Measurements from ENCODE around the gene RAB43. TPM values are rescaled to one million over a fixed set of nuclear protein-coding genes. Genes with fewer than 3 reads are reported as not detected.

The RAB43 gene
- total RNA-seq, 1 donor from 2014 or later = 53.0 TPM

GRCh38 chr3:129046037-129046731, 75.4 kb downstream of the RAB43 start:
- no peak for DNase-seq (ENCODE audit: low spot score)
- TF ChIP-seq, protein P1, sequence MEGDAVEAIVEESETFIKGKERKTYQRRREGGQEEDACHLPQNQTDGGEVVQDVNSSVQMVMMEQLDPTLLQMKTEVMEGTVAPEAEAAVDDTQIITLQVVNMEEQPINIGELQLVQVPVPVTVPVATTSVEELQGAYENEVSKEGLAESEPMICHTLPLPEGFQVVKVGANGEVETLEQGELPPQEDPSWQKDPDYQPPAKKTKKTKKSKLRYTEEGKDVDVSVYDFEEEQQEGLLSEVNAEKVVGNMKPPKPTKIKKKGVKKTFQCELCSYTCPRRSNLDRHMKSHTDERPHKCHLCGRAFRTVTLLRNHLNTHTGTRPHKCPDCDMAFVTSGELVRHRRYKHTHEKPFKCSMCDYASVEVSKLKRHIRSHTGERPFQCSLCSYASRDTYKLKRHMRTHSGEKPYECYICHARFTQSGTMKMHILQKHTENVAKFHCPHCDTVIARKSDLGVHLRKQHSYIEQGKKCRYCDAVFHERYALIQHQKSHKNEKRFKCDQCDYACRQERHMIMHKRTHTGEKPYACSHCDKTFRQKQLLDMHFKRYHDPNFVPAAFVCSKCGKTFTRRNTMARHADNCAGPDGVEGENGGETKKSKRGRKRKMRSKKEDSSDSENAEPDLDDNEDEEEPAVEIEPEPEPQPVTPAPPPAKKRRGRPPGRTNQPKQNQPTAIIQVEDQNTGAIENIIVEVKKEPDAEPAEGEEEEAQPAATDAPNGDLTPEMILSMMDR (IDR thresholded peaks at IDR 0.05; ENCODE audit: unreplicated experiment) = no peak
- H3K4me1 Mint-ChIP-seq (ENCODE audit: unreplicated experiment) = peaks cover 5% of the 10 kb centered on the region
- peaks cover 9% of the 10 kb centered on the region for H3K9me3 Mint-ChIP-seq (ENCODE audit: unreplicated experiment)
- peaks cover 13% of the 10 kb centered on the region for H3K36me3 Mint-ChIP-seq (ENCODE audit: low read depth, unreplicated experiment)
- H3K4me3 Mint-ChIP-seq (ENCODE audit: unreplicated experiment) = no peak overlapping the region
- H3K27ac Mint-ChIP-seq (ENCODE audit: unreplicated experiment) = no peak overlapping the region
- peaks cover 11% of the 10 kb centered on the region for H3K27me3 Mint-ChIP-seq (ENCODE audit: unreplicated experiment)

DNA sequence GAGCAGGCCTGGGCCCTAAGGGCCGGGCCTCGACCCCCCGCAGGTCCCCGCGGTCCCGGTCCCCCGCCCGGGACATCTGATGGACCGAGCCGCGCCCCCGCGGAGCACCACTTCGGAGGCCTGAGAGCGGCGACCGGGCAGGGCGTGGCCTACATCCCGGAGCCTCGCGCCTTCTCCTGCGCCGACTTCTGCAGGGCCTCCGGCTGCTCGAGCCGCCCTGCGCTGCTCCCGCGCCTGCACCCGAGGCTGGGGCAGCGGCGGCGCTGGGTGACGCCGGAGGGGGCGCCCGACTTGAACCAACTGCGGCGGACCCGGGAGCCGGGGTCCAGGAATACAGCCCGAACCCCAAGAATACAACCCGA, 75.9 kb downstream of the RAB43 start:
- Mint-ChIP-seq H3K27ac (ENCODE audit: unreplicated experiment) (no peak overlapping the region), H3K36me3 (ENCODE audit: low read depth, unreplicated experiment) (peaks cover 13% of the 10 kb centered on the region), H3K9me3 (ENCODE audit: unreplicated experiment) (peaks cover 9% of the 10 kb centered on the region), H3K27me3 (ENCODE audit: unreplicated experiment) (peaks cover 11% of the 10 kb centered on the region), H3K4me1 (ENCODE audit: unreplicated experiment) (peaks cover 5% of the 10 kb centered on the region), H3K4me3 (ENCODE audit: unreplicated experiment) (no peak overlapping the region)
- no peak for DNase-seq (ENCODE audit: low spot score)
- TF ChIP-seq, protein P1 (IDR thresholded peaks at IDR 0.05; ENCODE audit: unreplicated experiment) = no peak

DNA sequence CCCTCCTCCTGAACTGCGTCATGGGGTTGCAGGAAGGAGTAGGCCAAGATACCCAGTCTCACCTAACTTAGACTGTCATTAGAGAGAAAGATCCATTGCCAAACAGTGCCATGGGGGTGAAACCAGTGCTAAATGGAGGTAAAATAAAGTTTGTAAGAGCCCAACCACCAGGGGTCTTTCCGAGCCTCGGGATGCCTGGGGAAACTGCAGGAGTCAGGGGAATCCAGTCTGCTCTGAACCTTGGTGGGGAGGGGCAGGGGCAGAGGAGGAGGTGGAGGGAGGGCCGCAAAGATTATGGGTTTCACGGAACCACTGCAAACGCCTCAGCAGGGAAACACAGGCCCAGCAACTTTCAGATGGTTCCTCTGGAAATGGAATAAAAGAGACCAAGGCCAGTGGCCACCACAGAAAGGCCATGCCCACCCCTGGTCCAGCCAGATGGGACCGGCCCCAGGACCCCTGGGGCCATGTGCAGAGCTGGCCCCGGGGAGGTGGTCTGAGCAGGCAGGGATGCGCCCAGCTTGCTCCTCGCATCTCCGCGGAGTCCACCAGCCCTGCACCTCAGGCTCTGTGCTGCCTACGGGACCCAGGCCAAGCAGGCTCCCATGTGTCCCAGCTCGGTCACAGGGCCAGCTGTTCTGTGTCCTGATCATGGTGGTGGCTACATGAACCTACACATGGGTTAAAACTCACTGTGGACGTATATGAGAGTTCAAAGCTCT, 80.9 kb downstream of the RAB43 start:
- DNase-seq (ENCODE audit: low spot score) = no peak
- TF ChIP-seq, protein P1 (IDR thresholded peaks at IDR 0.05; ENCODE audit: unreplicated experiment) = no peak
- Mint-ChIP-seq H3K4me3 (ENCODE audit: unreplicated experiment) (no peak overlapping the region), H3K36me3 (ENCODE audit: low read depth, unreplicated experiment) (peaks cover 13% of the 10 kb centered on the region), H3K9me3 (ENCODE audit: unreplicated experiment) (peaks cover 4% of the 10 kb centered on the region), H3K27me3 (ENCODE audit: unreplicated experiment) (peaks cover 4% of the 10 kb centered on the region), H3K27ac (ENCODE audit: unreplicated experiment) (no peak overlapping the region), H3K4me1 (ENCODE audit: unreplicated experiment) (peaks cover 6% of the 10 kb centered on the region)

GRCh38 chr3:129040039-129040336, 81.6 kb downstream of the RAB43 start:
- peaks cover 4% of the 10 kb centered on the region for H3K9me3 Mint-ChIP-seq (ENCODE audit: unreplicated experiment)
- peak overlapping the region; percentile 42 for H3K27ac Mint-ChIP-seq (ENCODE audit: unreplicated experiment)
- TF ChIP-seq, protein P1 (IDR thresholded peaks at IDR 0.05; ENCODE audit: unreplicated experiment) = no peak
- H3K4me1 Mint-ChIP-seq (ENCODE audit: unreplicated experiment) = peaks cover 9% of the 10 kb centered on the region
- DNase-seq (ENCODE audit: low spot score) = no peak
- H3K27me3 Mint-ChIP-seq (ENCODE audit: unreplicated experiment) = peaks cover 4% of the 10 kb centered on the region
- H3K36me3 Mint-ChIP-seq (ENCODE audit: low read depth, unreplicated experiment) = peaks cover 13% of the 10 kb centered on the region
- no peak overlapping the region for H3K4me3 Mint-ChIP-seq (ENCODE audit: unreplicated experiment)

Measured in endothelial cell (in vitro differentiated cells).